Loucy (cell line): ENCODE results near the gene DPM1.

Experiments
- EZH2phosphoT487 ChIP-seq: fragments of 200-600 bp; IDR thresholded peaks from 2 replicates; pipeline ENCODE4 v1.6.1; 2018; ENCODE audit warnings: antibody characterized with exemption, mild to moderate bottlenecking, moderate library complexity, borderline replicate concordance
- TF ChIP-seq, protein P1 (sequence below): fragments of 200-600 bp; sonication (generic); conservative IDR thresholded peaks from 2 replicates; pipeline ENCODE4 v1.5.1; 2014; ENCODE audit warnings: mild to moderate bottlenecking, antibody characterized with exemption, low read length

GRCh38 chr20:50900261-50900660, 58.1 kb downstream of the DPM1 start:
- TF ChIP-seq, protein P1, sequence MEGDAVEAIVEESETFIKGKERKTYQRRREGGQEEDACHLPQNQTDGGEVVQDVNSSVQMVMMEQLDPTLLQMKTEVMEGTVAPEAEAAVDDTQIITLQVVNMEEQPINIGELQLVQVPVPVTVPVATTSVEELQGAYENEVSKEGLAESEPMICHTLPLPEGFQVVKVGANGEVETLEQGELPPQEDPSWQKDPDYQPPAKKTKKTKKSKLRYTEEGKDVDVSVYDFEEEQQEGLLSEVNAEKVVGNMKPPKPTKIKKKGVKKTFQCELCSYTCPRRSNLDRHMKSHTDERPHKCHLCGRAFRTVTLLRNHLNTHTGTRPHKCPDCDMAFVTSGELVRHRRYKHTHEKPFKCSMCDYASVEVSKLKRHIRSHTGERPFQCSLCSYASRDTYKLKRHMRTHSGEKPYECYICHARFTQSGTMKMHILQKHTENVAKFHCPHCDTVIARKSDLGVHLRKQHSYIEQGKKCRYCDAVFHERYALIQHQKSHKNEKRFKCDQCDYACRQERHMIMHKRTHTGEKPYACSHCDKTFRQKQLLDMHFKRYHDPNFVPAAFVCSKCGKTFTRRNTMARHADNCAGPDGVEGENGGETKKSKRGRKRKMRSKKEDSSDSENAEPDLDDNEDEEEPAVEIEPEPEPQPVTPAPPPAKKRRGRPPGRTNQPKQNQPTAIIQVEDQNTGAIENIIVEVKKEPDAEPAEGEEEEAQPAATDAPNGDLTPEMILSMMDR = no peak
- TF ChIP-seq EZH2phosphoT487 = no peak
